Panc1 (cell line): ENCODE measurements around the gene PTPRF. TPM values are rescaled to one million over a fixed set of nuclear protein-coding genes. Genes with fewer than 3 reads are reported as not detected.

Experiments used
- ATAC-seq: fragments of 200-7000 bp; cut with Tn5 transposase; 2 replicates; pipeline ENCODE4 v1.9.1; 2020; ENCODE audit warnings: mild to moderate bottlenecking, moderate library complexity
- BruUV-seq: library from RNA; stranded (reverse); fragments of 400-500 nt; replicated peaks from 2 replicates; lab custom pipeline; 2021; lab: Mats Ljungman, UMichigan
- CTCF ChIA-PET: fragments of 300-600 bp; sonication (Branson Sonifier 250); formaldehyde crosslinking; loops from one replicate; lab custom pipeline; 2022; ENCODE audit warnings: antibody characterized with exemption; lab: Charles Lee
- POLR2A ChIA-PET: fragments of 300-600 bp; sonication (Branson Sonifier 250); formaldehyde crosslinking; loops from one replicate; lab custom pipeline; 2022; ENCODE audit warnings: antibody characterized with exemption; lab: Charles Lee
- DNase-seq: peaks from one replicate; pipeline ENCODE4 v3.0.0-alpha.2; 2010; ENCODE audit warnings: low read depth, low spot score
- H3K27ac ChIP-seq: 2 replicates; pipeline ENCODE4 v1.5.1; 2011; ENCODE audit warnings: mild to moderate bottlenecking, low read length, inconsistent platforms
- H3K27me3 ChIP-seq: fragments of 200-500 bp; sonication (Bioruptor generic); 2 replicates; pipeline ENCODE4 v1.6.0; 2014; ENCODE audit warnings: low read length, inconsistent platforms; ENCODE audit not compliant: control insufficient read depth, insufficient read depth
- H3K36me3 ChIP-seq: fragments of 200-500 bp; sonication (Bioruptor generic); 2 replicates; pipeline ENCODE4 v1.5.1; 2014; ENCODE audit warnings: inconsistent platforms, mild to moderate bottlenecking, low read length, moderate library complexity; ENCODE audit not compliant: control insufficient read depth, insufficient read depth
- H3K4me1 ChIP-seq: 2 replicates; pipeline ENCODE4 v1.5.1; 2011; ENCODE audit warnings: inconsistent platforms, mild to moderate bottlenecking, low read length, moderate library complexity; ENCODE audit not compliant: control insufficient read depth, insufficient read depth
- H3K4me3 ChIP-seq, 2 experiments: 2 replicates each; pipeline ENCODE4 v1.5.1; 2011 to 2012; ENCODE audit warnings: low read depth in 2 of 2, low read length in 2 of 2, mild to moderate bottlenecking in 2 of 2, inconsistent platforms in 1 of 2, moderate library complexity in 1 of 2
- H3K9me3 ChIP-seq: fragments of 200-500 bp; sonication (Bioruptor generic); 2 replicates; pipeline ENCODE4 v1.5.1; 2014; ENCODE audit warnings: low read depth, mild to moderate bottlenecking, inconsistent platforms, low read length, moderate library complexity; ENCODE audit not compliant: control insufficient read depth, insufficient read depth
- CTCF ChIP-seq: fragments of 450-650 bp; IDR thresholded peaks from 2 replicates; pipeline ENCODE4 v1.5.1; 2017; ENCODE audit warnings: mild to moderate bottlenecking
- POLR2AphosphoS5 ChIP-seq: IDR thresholded peaks from 2 replicates; pipeline ENCODE4 v1.6.1; 2012; ENCODE audit warnings: mild to moderate bottlenecking, low read depth, low read length, moderate library complexity
- REST ChIP-seq, 2 experiments: IDR thresholded peaks; 2 replicates each; pipeline ENCODE4 v1.6.1; 2011 to 2012; ENCODE audit warnings: low read depth in 2 of 2, control low read depth in 1 of 2, low read length in 1 of 2, mild to moderate bottlenecking in 1 of 2, moderate library complexity in 1 of 2; ENCODE audit not compliant: insufficient read depth in 1 of 2
- SIN3A ChIP-seq: IDR thresholded peaks from 2 replicates; pipeline ENCODE4 v1.6.1; 2012; ENCODE audit warnings: low read depth, mild to moderate bottlenecking, low read length, moderate library complexity, borderline replicate concordance; ENCODE audit not compliant: insufficient read depth
- TCF7L2 ChIP-seq: IDR thresholded peaks from 2 replicates; pipeline ENCODE4 v1.6.1; 2011; ENCODE audit warnings: mild to moderate bottlenecking, low read depth, low read length, inconsistent platforms
- in situ Hi-C: cut with HindIII; loops from 2 replicates; pipeline ENCODE4 v1.10.0; 2016; ENCODE audit warnings: low sequenced_read_pairs, low pct_unique_long_range_greater_than_20kb
- intact Hi-C: fragments of 100-400 bp; cut with micrococcal nuclease; formaldehyde crosslinking; loops from one replicate; pipeline ENCODE4 v1.10.0; 2022; ENCODE audit not compliant: unreplicated experiment
- total RNA-seq: library from RNA; stranded (reverse); gene quantifications from one replicate; pipeline ENCODE4 v1.2.1, GENCODE V29; 2021; ENCODE audit not compliant: unreplicated experiment

Gene PTPRF
- total RNA-seq, 1 experiment from 2014 or later = 77.5 TPM

GRCh38 chr1:43531107-43531905 lies 623 bp downstream of the PTPRF start:
- BruUV-seq = no TSS peak
- no peaks in the 10 kb centered on the region for H3K27me3 ChIP-seq
- ATAC-seq (peak; percentile 47), DNase-seq (no peak)
- peak overlapping the region; percentile 52 to 63 for H3K4me3 ChIP-seq
- H3K4me1 ChIP-seq = peaks cover 11% of the 10 kb centered on the region
- in situ Hi-C loops = no loop called here
- no peaks in the 10 kb centered on the region for H3K9me3 ChIP-seq
- ChIA-PET POLR2A (no interaction called here), CTCF (interaction anchor here (0.6 kb wide), 1 partner anchor 80 kb away, joined by 4 read pairs; no protein-coding TSS in a partner anchor)
- H3K27ac ChIP-seq = peak overlapping the region; percentile 53; the same call in 1 of the 2 replicates
- no peak for TF ChIP-seq REST (IDR thresholded peaks at IDR 0.05; ENCODE audit: insufficient read depth in 1 of 2, low read depth in 2 of 2, low read length in 1 of 2)
- TF ChIP-seq POLR2AphosphoS5 = no peak
- TF ChIP-seq SIN3A = no peak
- TF ChIP-seq TCF7L2 = no peak
- no peak for TF ChIP-seq CTCF
- intact Hi-C loops = no loop called here
- H3K36me3 ChIP-seq = no peaks in the 10 kb centered on the region

- DNase-seq (no peak), ATAC-seq (peak; percentile 7; the same call in 1 of the 2 replicates)
- ChIA-PET POLR2A (interaction anchor here (1.1 kb wide), 1 partner anchor 13 kb away, joined by 4 read pairs; no protein-coding TSS in a partner anchor), CTCF (no interaction called here)
- no peaks in the 10 kb centered on the region for H3K27me3 ChIP-seq
- peaks cover 8% of the 10 kb centered on the region for H3K4me1 ChIP-seq
- in situ Hi-C loops (no loop called here), intact Hi-C loops (no loop called here)
- no TSS peak for BruUV-seq
- H3K9me3 ChIP-seq = no peaks in the 10 kb centered on the region
- no peaks in the 10 kb centered on the region for H3K36me3 ChIP-seq
- peak overlapping the region; percentile 53; the same call in 1 of the 2 replicates for H3K27ac ChIP-seq
- peak overlapping the region; percentile 52 to 63 for H3K4me3 ChIP-seq
- no peak for TF ChIP-seq TCF7L2
- TF ChIP-seq SIN3A = no peak
- no peak for TF ChIP-seq POLR2AphosphoS5
- no peak for TF ChIP-seq REST (IDR thresholded peaks at IDR 0.05; ENCODE audit: insufficient read depth in 1 of 2, low read depth in 2 of 2, low read length in 1 of 2)
- TF ChIP-seq CTCF = no peak
These were observed 1.4 kb downstream of the PTPRF start for GRCh38 chr1:43531906-43532584.
